Liver (tissue), 3 donors: ENCODE measurements around the gene C1QL1.

ENCODE experiments used
- CTCF ChIP-seq: fragments of 150-350 bp; IDR thresholded peaks from 2 replicates; pipeline ENCODE4 v1.5.1; 2017; ENCODE audit warnings: improper control_type of control experiment, low read depth, low read length; ENCODE audit not compliant: missing input control
- EGR1 ChIP-seq, 2 donors: IDR thresholded peaks; 2 replicates each; pipeline ENCODE4 v1.6.1; 2016 to 2018; ENCODE audit warnings: antibody characterized with exemption in 2 of 2, low read depth in 2 of 2
- RXRA ChIP-seq, 2 donors: IDR thresholded peaks; 2 replicates each; pipeline ENCODE4 v1.6.1; 2017 to 2018; ENCODE audit warnings: antibody characterized with exemption in 2 of 2, mild to moderate bottlenecking in 1 of 2
- SP1 ChIP-seq: IDR thresholded peaks from 2 replicates; pipeline ENCODE4 v1.6.1; 2018; ENCODE audit warnings: antibody characterized with exemption, mild to moderate bottlenecking
- TAF1 ChIP-seq: conservative IDR thresholded peaks from 2 replicates; pipeline ENCODE4 v1.6.1; 2016; ENCODE audit warnings: antibody characterized with exemption, mild to moderate bottlenecking
- TF ChIP-seq, protein P1 (sequence below): IDR thresholded peaks from 2 replicates; pipeline ENCODE4 v1.6.1; 2016; ENCODE audit warnings: antibody characterized with exemption, mild to moderate bottlenecking
- TF ChIP-seq, protein P2 (sequence below): IDR thresholded peaks from 2 replicates; pipeline ENCODE4 v1.6.1; 2016; ENCODE audit warnings: antibody characterized with exemption
- donor health status: healthy.
- donor health status: healthy.

- TF ChIP-seq SP1 (no peak), CTCF (no peak), TAF1 (no peak), RXRA (IDR thresholded peaks at IDR 0.05) (no peak), EGR1 (IDR thresholded peaks at IDR 0.05; ENCODE audit: low read depth in 2 of 2) (no peak)
- TF ChIP-seq, protein P1, sequence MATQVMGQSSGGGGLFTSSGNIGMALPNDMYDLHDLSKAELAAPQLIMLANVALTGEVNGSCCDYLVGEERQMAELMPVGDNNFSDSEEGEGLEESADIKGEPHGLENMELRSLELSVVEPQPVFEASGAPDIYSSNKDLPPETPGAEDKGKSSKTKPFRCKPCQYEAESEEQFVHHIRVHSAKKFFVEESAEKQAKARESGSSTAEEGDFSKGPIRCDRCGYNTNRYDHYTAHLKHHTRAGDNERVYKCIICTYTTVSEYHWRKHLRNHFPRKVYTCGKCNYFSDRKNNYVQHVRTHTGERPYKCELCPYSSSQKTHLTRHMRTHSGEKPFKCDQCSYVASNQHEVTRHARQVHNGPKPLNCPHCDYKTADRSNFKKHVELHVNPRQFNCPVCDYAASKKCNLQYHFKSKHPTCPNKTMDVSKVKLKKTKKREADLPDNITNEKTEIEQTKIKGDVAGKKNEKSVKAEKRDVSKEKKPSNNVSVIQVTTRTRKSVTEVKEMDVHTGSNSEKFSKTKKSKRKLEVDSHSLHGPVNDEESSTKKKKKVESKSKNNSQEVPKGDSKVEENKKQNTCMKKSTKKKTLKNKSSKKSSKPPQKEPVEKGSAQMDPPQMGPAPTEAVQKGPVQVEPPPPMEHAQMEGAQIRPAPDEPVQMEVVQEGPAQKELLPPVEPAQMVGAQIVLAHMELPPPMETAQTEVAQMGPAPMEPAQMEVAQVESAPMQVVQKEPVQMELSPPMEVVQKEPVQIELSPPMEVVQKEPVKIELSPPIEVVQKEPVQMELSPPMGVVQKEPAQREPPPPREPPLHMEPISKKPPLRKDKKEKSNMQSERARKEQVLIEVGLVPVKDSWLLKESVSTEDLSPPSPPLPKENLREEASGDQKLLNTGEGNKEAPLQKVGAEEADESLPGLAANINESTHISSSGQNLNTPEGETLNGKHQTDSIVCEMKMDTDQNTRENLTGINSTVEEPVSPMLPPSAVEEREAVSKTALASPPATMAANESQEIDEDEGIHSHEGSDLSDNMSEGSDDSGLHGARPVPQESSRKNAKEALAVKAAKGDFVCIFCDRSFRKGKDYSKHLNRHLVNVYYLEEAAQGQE: no peak
- TF ChIP-seq, protein P2, sequence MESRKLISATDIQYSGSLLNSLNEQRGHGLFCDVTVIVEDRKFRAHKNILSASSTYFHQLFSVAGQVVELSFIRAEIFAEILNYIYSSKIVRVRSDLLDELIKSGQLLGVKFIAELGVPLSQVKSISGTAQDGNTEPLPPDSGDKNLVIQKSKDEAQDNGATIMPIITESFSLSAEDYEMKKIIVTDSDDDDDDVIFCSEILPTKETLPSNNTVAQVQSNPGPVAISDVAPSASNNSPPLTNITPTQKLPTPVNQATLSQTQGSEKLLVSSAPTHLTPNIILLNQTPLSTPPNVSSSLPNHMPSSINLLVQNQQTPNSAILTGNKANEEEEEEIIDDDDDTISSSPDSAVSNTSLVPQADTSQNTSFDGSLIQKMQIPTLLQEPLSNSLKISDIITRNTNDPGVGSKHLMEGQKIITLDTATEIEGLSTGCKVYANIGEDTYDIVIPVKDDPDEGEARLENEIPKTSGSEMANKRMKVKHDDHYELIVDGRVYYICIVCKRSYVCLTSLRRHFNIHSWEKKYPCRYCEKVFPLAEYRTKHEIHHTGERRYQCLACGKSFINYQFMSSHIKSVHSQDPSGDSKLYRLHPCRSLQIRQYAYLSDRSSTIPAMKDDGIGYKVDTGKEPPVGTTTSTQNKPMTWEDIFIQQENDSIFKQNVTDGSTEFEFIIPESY: no peak
These were observed 43.7 kb upstream of the C1QL1 start for GRCh38 chr17:45011767-45012166.
